Measurements from ENCODE around the gene SALL3.

GRCh38 chr18:78994000-78994399 lies 14.4 kb downstream of the SALL3 start:
- no peak for TF ChIP-seq POLR2AphosphoS5 (IDR thresholded peaks at IDR 0.05; ENCODE audit: low read depth, low read length)
- TF ChIP-seq POLR2A (IDR thresholded peaks at IDR 0.05; ENCODE audit: low read depth, low read length), result no peak
- TF ChIP-seq TAF1 (IDR thresholded peaks at IDR 0.05; ENCODE audit: borderline replicate concordance, low read depth, low read length), result no peak

Data from GM12892 (cell line).